Measurements from ENCODE around the gene RGS7.

GRCh38 chr1:241217516-241217915 lies 139.5 kb downstream of the RGS7 start:
- no peak for TF ChIP-seq EZH2 (IDR thresholded peaks at IDR 0.05; ENCODE audit: insufficient read depth, poor library complexity, severe bottlenecking)
- no peak for TF ChIP-seq EZH2phosphoT487 (IDR thresholded peaks at IDR 0.05; ENCODE audit: insufficient read depth, low read depth)

Data from GM23248 (cell line).